ENCODE data around the gene ACP2. TPM values are rescaled to one million over a fixed set of nuclear protein-coding genes. Genes with fewer than 3 reads are reported as not detected.

ACP2 gene
- total and polyA plus RNA-seq, 9 of the 15 experiments (the other 6 are each of a cell fraction or from before 2014, with no cell fraction given) = 1.9 to 20.0 (median 11.6) TPM

- TF ChIP-seq CBFA2T2 (conservative IDR thresholded peaks at IDR 0.05) (peak; percentile 61; the same call in 1 of the 2 replicates), SMARCA5 (IDR thresholded peaks at IDR 0.05) (no peak), SMARCB1 (IDR thresholded peaks at IDR 0.05; ENCODE audit: insufficient read length, low read depth) (no peak), SOX6 (IDR thresholded peaks at IDR 0.05) (peak; percentile 66), RNF2 (IDR thresholded peaks at IDR 0.05) (no peak), EP300 (IDR thresholded peaks at IDR 0.05; ENCODE audit: low read length) (peak; percentile 73), SMARCE1 (IDR thresholded peaks at IDR 0.05) (peak; percentile 29; the same call in 1 of the 2 replicates), ZNF174 (CRISPR knock-in tag; IDR thresholded peaks at IDR 0.05) (no peak), ZEB2 (IDR thresholded peaks at IDR 0.05) (peak; percentile 74; the same call in 1 of the 2 replicates), CXXC5 (CRISPR knock-in tag; IDR thresholded peaks at IDR 0.05) (0 out of 2 replicates have a peak, but pooled peaks have one; percentile 29), ARID1B (IDR thresholded peaks at IDR 0.05) (peak; percentile 68), TAL1 (IDR thresholded peaks at IDR 0.05) (peak; percentile 75), UBTF (IDR thresholded peaks at IDR 0.05; ENCODE audit: borderline replicate concordance in 1 of 2, low read depth in 2 of 2, low read length in 2 of 2) (no peak), TCF3 (CRISPR knock-in tag; IDR thresholded peaks at IDR 0.05) (peak; percentile 83), CEBPG (CRISPR knock-in tag; IDR thresholded peaks at IDR 0.05) (peak; percentile 68; the same call in 1 of the 2 replicates), CEBPG (tag; conservative IDR thresholded peaks at IDR 0.05 in 1 of 2, IDR thresholded peaks at IDR 0.05 in 1 of 2) (peak; percentile 63 to 78), CREM (IDR thresholded peaks at IDR 0.05; ENCODE audit: low read depth) (peak; percentile 17; the same call in 1 of the 2 replicates), FOXO4 (CRISPR knock-in tag; IDR thresholded peaks at IDR 0.05) (no peak), ZNF184 (CRISPR knock-in tag; IDR thresholded peaks at IDR 0.05) (no peak), CTBP1 (IDR thresholded peaks at IDR 0.05; ENCODE audit: borderline replicate concordance) (peak; percentile 53), TRIM24 (IDR thresholded peaks at IDR 0.05) (peak in 1 of 2 experiments; percentile 59; a peak in 2 of 4 replicates), ZBTB33 (CRISPR knock-in tag; IDR thresholded peaks at IDR 0.05) (no peak)
- TF ChIP-seq, protein P1, sequence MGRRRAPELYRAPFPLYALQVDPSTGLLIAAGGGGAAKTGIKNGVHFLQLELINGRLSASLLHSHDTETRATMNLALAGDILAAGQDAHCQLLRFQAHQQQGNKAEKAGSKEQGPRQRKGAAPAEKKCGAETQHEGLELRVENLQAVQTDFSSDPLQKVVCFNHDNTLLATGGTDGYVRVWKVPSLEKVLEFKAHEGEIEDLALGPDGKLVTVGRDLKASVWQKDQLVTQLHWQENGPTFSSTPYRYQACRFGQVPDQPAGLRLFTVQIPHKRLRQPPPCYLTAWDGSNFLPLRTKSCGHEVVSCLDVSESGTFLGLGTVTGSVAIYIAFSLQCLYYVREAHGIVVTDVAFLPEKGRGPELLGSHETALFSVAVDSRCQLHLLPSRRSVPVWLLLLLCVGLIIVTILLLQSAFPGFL (CRISPR knock-in tag; IDR thresholded peaks at IDR 0.05) = no peak
- TF ChIP-seq, protein P2, sequence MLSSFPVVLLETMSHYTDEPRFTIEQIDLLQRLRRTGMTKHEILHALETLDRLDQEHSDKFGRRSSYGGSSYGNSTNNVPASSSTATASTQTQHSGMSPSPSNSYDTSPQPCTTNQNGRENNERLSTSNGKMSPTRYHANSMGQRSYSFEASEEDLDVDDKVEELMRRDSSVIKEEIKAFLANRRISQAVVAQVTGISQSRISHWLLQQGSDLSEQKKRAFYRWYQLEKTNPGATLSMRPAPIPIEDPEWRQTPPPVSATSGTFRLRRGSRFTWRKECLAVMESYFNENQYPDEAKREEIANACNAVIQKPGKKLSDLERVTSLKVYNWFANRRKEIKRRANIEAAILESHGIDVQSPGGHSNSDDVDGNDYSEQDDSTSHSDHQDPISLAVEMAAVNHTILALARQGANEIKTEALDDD (IDR thresholded peaks at IDR 0.05) = no peak
Measured at GRCh38 chr11:47276923-47277322, 28.3 kb upstream of the ACP2 start (continued).

Measured in K562 (cell line).